Endothelial cell of umbilical vein (primary cell): Measurements from ENCODE around the gene INCENP. TPM values are rescaled to one million over a fixed set of nuclear protein-coding genes. Genes with fewer than 3 reads are reported as not detected.

Experiments
- BruUV-seq: library from RNA; stranded (reverse); fragments of 400-500 nt; replicated peaks from 2 replicates; lab custom pipeline; 2021; lab: Mats Ljungman, UMichigan
- CTCF ChIA-PET: fragments of 300-600, 350-600 bp; sonication (Branson Sonifier 250); formaldehyde crosslinking; loops from one replicate; lab custom pipeline; 2021; ENCODE audit warnings: antibody characterized with exemption, inconsistent platforms; lab: Charles Lee
- POLR2A ChIA-PET: fragments of 300-600, 350-600 bp; sonication (Branson Sonifier 250); formaldehyde crosslinking; loops from one replicate; lab custom pipeline; 2021; ENCODE audit warnings: antibody characterized with exemption, inconsistent platforms; lab: Charles Lee
- DNase-seq: peaks from one replicate; pipeline ENCODE4 v3.0.0-alpha.2; 2011; ENCODE audit warnings: low read depth, low spot score
- FAIRE-seq: peaks from 2 replicates; lab custom pipeline; 2011; peaks lifted over from hg19 to GRCh38; lab: Jason Lieb, UNC
- H2AFZ ChIP-seq: 2 replicates; pipeline ENCODE4 v1.6.0; 2012; ENCODE audit warnings: low read depth, low read length, control low read depth, inconsistent platforms
- H3K27ac ChIP-seq: 2 replicates; pipeline ENCODE4 v1.5.1; 2011; ENCODE audit warnings: low read depth, mild to moderate bottlenecking, control low read depth, low read length, moderate library complexity; ENCODE audit not compliant: insufficient read depth
- H3K27me3 ChIP-seq, 2 experiments: 2 replicates each; pipeline versions ENCODE4 v1.6.0 to v1.6.1; 2011; ENCODE audit warnings: low read length in 2 of 2, mixed read lengths in 1 of 2; ENCODE audit not compliant: control insufficient read depth in 2 of 2, insufficient read depth in 2 of 2
- H3K36me3 ChIP-seq, 2 experiments: 2 replicates in 1 of 2; 3 replicates in 1 of 2; pipeline ENCODE4 v1.5.1; 2011; ENCODE audit warnings: low read length in 2 of 2, mild to moderate bottlenecking in 1 of 2, moderate library complexity in 1 of 2; ENCODE audit not compliant: control insufficient read depth in 2 of 2, insufficient read depth in 2 of 2; ENCODE audit errors: extremely low read depth in 1 of 2
- H3K4me1 ChIP-seq: 3 replicates; pipeline ENCODE4 v1.5.1; 2011; ENCODE audit warnings: mild to moderate bottlenecking, low read length; ENCODE audit not compliant: control insufficient read depth, insufficient read depth; ENCODE audit errors: extremely low read depth
- H3K4me2 ChIP-seq: 2 replicates; pipeline ENCODE4 v1.6.1; 2011; ENCODE audit warnings: low read length, control low read depth, mixed read lengths; ENCODE audit not compliant: insufficient read depth
- H3K4me3 ChIP-seq, 3 experiments: fragments of 200-600 bp in 1 of 3; sonication (generic), shearing (Covaris generic) in 1 of 3; replicated peaks in 1 of 3; 2 replicates each; pipeline ENCODE4 v1.5.1; 2011 to 2016; ENCODE audit warnings: control low read depth in 3 of 3, low read length in 3 of 3, mild to moderate bottlenecking in 2 of 3, inconsistent platforms in 1 of 3, low read depth in 1 of 3, moderate library complexity in 1 of 3; ENCODE audit not compliant: insufficient read depth in 1 of 3
- H3K79me2 ChIP-seq: 2 replicates; pipeline ENCODE4 v1.6.0; 2012; ENCODE audit warnings: low read length, inconsistent platforms; ENCODE audit not compliant: control insufficient read depth, insufficient read depth
- H3K9ac ChIP-seq: replicated peaks from 2 replicates; pipeline ENCODE3; 2011; ENCODE audit warnings: low read length, control low read depth; ENCODE audit not compliant: insufficient read depth; ENCODE audit errors: extremely low read depth
- H3K9me1 ChIP-seq: replicated peaks from 3 replicates; pipeline ENCODE4 v1.6.0; 2011; ENCODE audit warnings: mild to moderate bottlenecking, low read length; ENCODE audit not compliant: control insufficient read depth, insufficient read depth; ENCODE audit errors: extremely low read depth
- H3K9me3 ChIP-seq: replicated peaks from 2 replicates; pipeline ENCODE4 v1.5.1; 2012; ENCODE audit warnings: low read length, inconsistent platforms; ENCODE audit not compliant: control insufficient read depth, insufficient read depth
- H4K20me1 ChIP-seq: replicated peaks from 2 replicates; pipeline ENCODE3; 2011; ENCODE audit warnings: mild to moderate bottlenecking, low read length; ENCODE audit not compliant: control insufficient read depth, insufficient read depth; ENCODE audit errors: extremely low read depth
- CTCF ChIP-seq, 2 donors: IDR thresholded peaks; 1 replicate in 1 of 2; 2 replicates in 1 of 2; pipeline ENCODE4 v1.5.1; 2011; ENCODE audit warnings: low read length in 2 of 2, mild to moderate bottlenecking in 2 of 2, moderate library complexity in 2 of 2, control low read depth in 1 of 2, inconsistent platforms in 1 of 2, low read depth in 1 of 2; ENCODE audit not compliant: insufficient read depth in 1 of 2; ENCODE audit errors: extremely low read depth in 1 of 2
- EZH2 ChIP-seq: IDR thresholded peaks from 2 replicates; pipeline ENCODE4 v1.6.1; 2012; ENCODE audit warnings: borderline replicate concordance, low read depth, mild to moderate bottlenecking, moderate library complexity, low read length, inconsistent platforms; ENCODE audit not compliant: severe bottlenecking
- FOS ChIP-seq: IDR thresholded peaks from 2 replicates; pipeline ENCODE4 v1.6.1; 2011; ENCODE audit warnings: mild to moderate bottlenecking, low read length, moderate library complexity, borderline replicate concordance; ENCODE audit not compliant: insufficient read depth
- GATA2 ChIP-seq: IDR thresholded peaks from 2 replicates; pipeline ENCODE4 v1.7.0; 2011; ENCODE audit warnings: low read depth, mild to moderate bottlenecking, moderate library complexity, mixed read lengths, low read length; ENCODE audit not compliant: insufficient read length, insufficient read depth
- JUN ChIP-seq: IDR thresholded peaks from 2 replicates; pipeline ENCODE4 v1.6.1; 2011; ENCODE audit warnings: borderline replicate concordance, low read depth; ENCODE audit not compliant: insufficient read length, insufficient read depth
- MAX ChIP-seq: IDR thresholded peaks from 2 replicates; pipeline ENCODE4 v1.6.1; 2011; ENCODE audit not compliant: insufficient read depth, insufficient read length
- MYC ChIP-seq: IDR thresholded peaks from one replicate; pipeline ENCODE4 v1.6.1; 2011; ENCODE audit warnings: mild to moderate bottlenecking, low read depth, low read length
- POLR2A ChIP-seq: IDR thresholded peaks from 2 replicates; pipeline ENCODE4 v1.6.1; 2012; ENCODE audit warnings: low read depth, mild to moderate bottlenecking, control low read depth, low read length
- POLR2AphosphoS5 ChIP-seq: IDR thresholded peaks from 2 replicates; pipeline ENCODE4 v1.6.1; 2012; ENCODE audit warnings: low read depth, mild to moderate bottlenecking, control low read depth, low read length, moderate library complexity; ENCODE audit not compliant: insufficient read depth
- dilution Hi-C: fragments of 300-500 bp; cut with MboI; formaldehyde crosslinking; loops from one replicate; pipeline ENCODE4 v1.15.0; 2019; ENCODE audit warnings: low sequenced_read_pairs; ENCODE audit not compliant: extremely low pct_ligation_motif_present
- intact Hi-C: fragments of 100-400 bp; cut with micrococcal nuclease; formaldehyde crosslinking; loops from one replicate; pipeline ENCODE4 v1.10.0; 2022
- polyA plus RNA-seq, 4 experiments: library from polyadenylated mRNA; depleted of rRNA in 3 of 4; stranded (reverse) in 3 of 4; unstranded in 1 of 4; fragments of >200 nt; gene quantifications; 2 replicates each; pipeline versions ENCODE4 v1.2.1 to v1.2.3, GENCODE V29; 2011 to 2012; ENCODE audit warnings: missing spikeins in 1 of 4
- total RNA-seq: library from RNA; stranded (reverse); gene quantifications from 2 replicates; pipeline ENCODE4 v1.2.3, GENCODE V29; 2021

Gene INCENP
- total and polyA plus RNA-seq, 2 donors (not counting 3 experiments of a cell fraction or from before 2014, with no cell fraction given), result 22.9 to 86.8 TPM

GRCh38 chr11:62144641-62145255, 20.9 kb downstream of the INCENP start:
- Histone ChIP-seq H3K4me1 (no peaks in the 10 kb centered on the region), H3K9ac (no peak overlapping the region), H3K4me2 (no peak overlapping the region), H3K27ac (no peak overlapping the region), H3K4me3 (no peak overlapping the region), H3K9me3 (no peaks in the 10 kb centered on the region), H3K79me2 (no peaks in the 10 kb centered on the region), H3K36me3 (peaks cover 34 to 51% of the 10 kb centered on the region in 2 experiments), H3K27me3 (no peaks in the 10 kb centered on the region), H3K9me1 (no peaks in the 10 kb centered on the region), H2AFZ (no peak overlapping the region), H4K20me1 (no peaks in the 10 kb centered on the region)
- no peak for DNase-seq
- CTCF ChIA-PET, result interaction anchor here (1.2 to 2.7 kb wide), 7 partner anchors 8 to 166 kb away, joined by 4 to 39 read pairs (median 9); partner anchors contain the start of gene SCGB2A1
- no TSS peak for BruUV-seq
- dilution Hi-C loops (no loop called here), intact Hi-C loops (no loop called here)
- POLR2A ChIA-PET, result no interaction called here
- TF ChIP-seq JUN (no peak), POLR2AphosphoS5 (no peak)
- FAIRE-seq, result no peak

- no TSS peak for BruUV-seq
- peaks cover 33 to 56% of the 10 kb centered on the region in 2 experiments for H3K36me3 ChIP-seq
Observed at GRCh38 chr11:62145261-62145871, 21.6 kb downstream of the INCENP start.

More at GRCh38 chr11:62145261-62145871, 21.6 kb downstream of the INCENP start:
- no peaks in the 10 kb centered on the region for H3K79me2 ChIP-seq
- POLR2A ChIA-PET, result no interaction called here
- no peak overlapping the region for H3K27ac ChIP-seq
- FAIRE-seq (no peak), DNase-seq (no peak)
- intact Hi-C loops, result no loop called here
- H3K4me1 ChIP-seq, result no peaks in the 10 kb centered on the region
- H3K27me3 ChIP-seq, result no peaks in the 10 kb centered on the region
- no peaks in the 10 kb centered on the region for H4K20me1 ChIP-seq
- no peaks in the 10 kb centered on the region for H3K9me1 ChIP-seq
- CTCF ChIA-PET, result interaction anchor here (2.7 kb wide), 1 partner anchor 63 kb away, joined by 39 read pairs; the partner anchor contains the start of gene SCGB2A1
- H3K9me3 ChIP-seq, result no peaks in the 10 kb centered on the region
- no peak overlapping the region for H3K4me3 ChIP-seq
- no peak for TF ChIP-seq POLR2AphosphoS5
- no peak for TF ChIP-seq CTCF (IDR thresholded peaks at IDR 0.05; ENCODE audit: extremely low read depth in 1 of 2, insufficient read depth in 1 of 2, low read depth in 1 of 2, low read length in 2 of 2)
- TF ChIP-seq MAX, result no peak
- TF ChIP-seq MYC, result no peak
- TF ChIP-seq EZH2, result no peak
- no peak for TF ChIP-seq FOS
- TF ChIP-seq JUN, result no peak
- no peak for TF ChIP-seq GATA2
- no peak for TF ChIP-seq POLR2A
- dilution Hi-C loops, result no loop called here
- no peak overlapping the region for H2AFZ ChIP-seq
- no peak overlapping the region for H3K9ac ChIP-seq
- H3K4me2 ChIP-seq, result no peak overlapping the region
